Cardiac muscle cell (in vitro differentiated cells and primary cell): Measurements from ENCODE around the gene CENPX. TPM values are rescaled to one million over a fixed set of nuclear protein-coding genes. Genes with fewer than 3 reads are reported as not detected.
A peak's percentile ranks its signal among the peaks of the same experiment; 100 is the strongest.

Experiments
- DNase-seq, 2 donors: peaks; one replicate each; pipeline versions ENCODE4 v3.0.0 to v3.0.0-alpha.2; 2010 to 2017; ENCODE audit warnings: low read depth in 1 of 2, low spot score in 1 of 2
- H3K27ac ChIP-seq: fragments of 200-600 bp; sonication (generic); 2 replicates; pipeline ENCODE4 v1.5.1; 2016
- H3K27me3 ChIP-seq: fragments of 200-600 bp; sonication (generic); 2 replicates; pipeline ENCODE4 v1.6.0; 2016; ENCODE audit warnings: control low read depth
- H3K36me3 ChIP-seq: fragments of 200-600 bp; sonication (generic); 2 replicates; pipeline ENCODE4 v1.5.1; 2016; ENCODE audit warnings: control low read depth
- H3K4me1 ChIP-seq: fragments of 200-600 bp; sonication (generic); 2 replicates; pipeline ENCODE4 v1.8.1; 2017; ENCODE audit warnings: low read depth, mild to moderate bottlenecking, mixed run types
- H3K4me3 ChIP-seq: fragments of 200-600 bp; sonication (generic); 2 replicates; pipeline ENCODE4 v1.5.1; 2016; ENCODE audit warnings: mild to moderate bottlenecking
- H3K9me3 ChIP-seq: fragments of 200-600 bp; sonication (generic); 2 replicates; pipeline ENCODE4 v1.5.1; 2017; ENCODE audit warnings: low read depth, mild to moderate bottlenecking, control low read depth
- CTCF ChIP-seq: IDR thresholded peaks from 2 replicates; pipeline ENCODE4 v1.5.1; 2012; ENCODE audit warnings: low read depth, mild to moderate bottlenecking, low read length
- polyA plus RNA-seq: library from polyadenylated mRNA; unstranded; fragments of >200 nt; fragmentation: Nextera tagmentation; extraction: Ambion mirVana; gene quantifications from 2 replicates; pipeline ENCODE4 v1.2.1, GENCODE V29; 2016
- total RNA-seq: library from RNA; depleted of rRNA; stranded (reverse); fragments of >200 nt; gene quantifications from 2 replicates; pipeline ENCODE4 v1.2.3, GENCODE V29; 2016

The CENPX gene
- total and polyA plus RNA-seq, 2 experiments from 2014 or later, result 82.9 to 129 TPM

GRCh38 chr17:82014971-82015310 is 7.7 kb downstream of the CENPX start:
- H3K4me3 ChIP-seq, result no peak overlapping the region
- H3K27me3 ChIP-seq, result no peaks in the 10 kb centered on the region
- no peaks in the 10 kb centered on the region for H3K36me3 ChIP-seq
- no peak for TF ChIP-seq CTCF
- DNase-seq, result no peak
- H3K27ac ChIP-seq, result no peak overlapping the region
- H3K4me1 ChIP-seq, result peaks cover 18% of the 10 kb centered on the region
- no peaks in the 10 kb centered on the region for H3K9me3 ChIP-seq

GRCh38 chr17:82014432-82014831 is 8.2 kb downstream of the CENPX start:
- no peaks in the 10 kb centered on the region for H3K9me3 ChIP-seq
- H3K4me3 ChIP-seq, result no peak overlapping the region
- no peak for TF ChIP-seq CTCF
- H3K27ac ChIP-seq, result no peak overlapping the region
- no peaks in the 10 kb centered on the region for H3K27me3 ChIP-seq
- peaks cover 18% of the 10 kb centered on the region for H3K4me1 ChIP-seq
- no peak for DNase-seq
- no peaks in the 10 kb centered on the region for H3K36me3 ChIP-seq

GRCh38 chr17:82013772-82014321 is 8.8 kb downstream of the CENPX start:
- peaks cover 18% of the 10 kb centered on the region for H3K4me1 ChIP-seq
- TF ChIP-seq CTCF, result no peak
- no peaks in the 10 kb centered on the region for H3K36me3 ChIP-seq
- no peaks in the 10 kb centered on the region for H3K27me3 ChIP-seq
- H3K27ac ChIP-seq, result peak overlapping the region; percentile 89
- no peak overlapping the region for H3K4me3 ChIP-seq
- DNase-seq, result no peak
- H3K9me3 ChIP-seq, result no peaks in the 10 kb centered on the region

- H3K27me3 ChIP-seq, result no peaks in the 10 kb centered on the region
- H3K9me3 ChIP-seq, result no peaks in the 10 kb centered on the region
- H3K4me1 ChIP-seq, result peaks cover 18% of the 10 kb centered on the region
- no peaks in the 10 kb centered on the region for H3K36me3 ChIP-seq
- no peak for DNase-seq
- peak overlapping the region; percentile 89 for H3K27ac ChIP-seq
- H3K4me3 ChIP-seq, result no peak overlapping the region
- no peak for TF ChIP-seq CTCF
These were observed 9.3 kb downstream of the CENPX start for GRCh38 chr17:82013341-82013740.

GRCh38 chr17:82012640-82013295 is 9.9 kb downstream of the CENPX start:
- H3K4me3 ChIP-seq, result no peak overlapping the region
- peak in 1 of 2 donors; percentile 47 for DNase-seq
- TF ChIP-seq CTCF, result no peak
- peaks cover 18% of the 10 kb centered on the region for H3K4me1 ChIP-seq
- H3K27ac ChIP-seq, result peak overlapping the region; percentile 89
- H3K27me3 ChIP-seq, result no peaks in the 10 kb centered on the region
- H3K36me3 ChIP-seq, result no peaks in the 10 kb centered on the region
- H3K9me3 ChIP-seq, result no peaks in the 10 kb centered on the region

- peak overlapping the region; percentile 89 for H3K27ac ChIP-seq
- no peak for TF ChIP-seq CTCF
- H3K4me1 ChIP-seq, result peaks cover 18% of the 10 kb centered on the region
- H3K27me3 ChIP-seq, result no peaks in the 10 kb centered on the region
- no peaks in the 10 kb centered on the region for H3K36me3 ChIP-seq
- H3K9me3 ChIP-seq, result no peaks in the 10 kb centered on the region
- no peak overlapping the region for H3K4me3 ChIP-seq
- DNase-seq, result no peak
These were observed 10.4 kb downstream of the CENPX start for GRCh38 chr17:82012261-82012639.
